ENCODE measurements around the gene DMD. TPM values are rescaled to one million over a fixed set of nuclear protein-coding genes. Genes with fewer than 3 reads are reported as not detected.

Gene DMD
- total RNA-seq, 1 donor from 2014 or later, result 22.2 TPM

DNA sequence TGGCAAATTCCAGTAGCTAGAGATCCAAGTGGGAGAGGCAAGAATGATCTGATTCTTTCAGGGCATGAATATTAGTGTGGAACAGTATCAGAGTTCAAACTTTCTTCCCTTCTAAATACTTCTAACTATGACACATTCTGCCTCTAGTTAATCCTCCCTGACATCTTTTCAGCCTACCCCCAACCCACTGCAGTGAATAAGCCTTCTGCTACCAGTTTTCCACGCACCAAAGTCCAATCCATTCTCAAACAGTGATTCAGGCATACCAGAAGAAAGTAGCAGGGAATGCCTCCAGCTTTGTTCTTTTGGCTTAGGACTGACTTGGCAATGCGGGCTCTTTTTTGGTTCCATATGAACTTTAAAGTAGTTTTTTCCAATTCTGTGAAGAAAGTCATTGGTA lies 1984.1 kb downstream of the DMD start:
- Histone ChIP-seq H3K9ac (ENCODE audit: low read length) (peak overlapping the region; percentile 23), H4K20me1 (ENCODE audit: insufficient read depth, low read length) (no peaks in the 10 kb centered on the region), H3K36me3 (ENCODE audit: insufficient read depth, low read length) (no peaks in the 10 kb centered on the region), H3K4me1 (ENCODE audit: insufficient read depth, low read length) (peaks cover 9% of the 10 kb centered on the region), H3K27me3 (ENCODE audit: insufficient read depth, low read length) (no peaks in the 10 kb centered on the region), H3K27ac (ENCODE audit: low read depth, low read length) (peak overlapping the region; percentile 53), H3K4me3 (ENCODE audit: insufficient read depth, low read depth, low read length) (no peak overlapping the region), H3K9me3 (ENCODE audit: insufficient read depth, low read depth, low read length) (no peaks in the 10 kb centered on the region), H3K4me2 (ENCODE audit: low read length) (peak overlapping the region; percentile 33), H2AFZ (ENCODE audit: low read depth, low read length) (no peak overlapping the region), H3K79me2 (ENCODE audit: insufficient read depth, low read length) (no peaks in the 10 kb centered on the region)
- H3K4me3 Mint-ChIP-seq (ENCODE audit: unreplicated experiment), result no peak overlapping the region
- DNase-seq (ENCODE audit: low read depth), result peak; percentile 85
- FAIRE-seq, result peak; percentile 95
- no peaks in the 10 kb centered on the region for H3K9me3 Mint-ChIP-seq (ENCODE audit: unreplicated experiment)
- TF ChIP-seq, protein P1, sequence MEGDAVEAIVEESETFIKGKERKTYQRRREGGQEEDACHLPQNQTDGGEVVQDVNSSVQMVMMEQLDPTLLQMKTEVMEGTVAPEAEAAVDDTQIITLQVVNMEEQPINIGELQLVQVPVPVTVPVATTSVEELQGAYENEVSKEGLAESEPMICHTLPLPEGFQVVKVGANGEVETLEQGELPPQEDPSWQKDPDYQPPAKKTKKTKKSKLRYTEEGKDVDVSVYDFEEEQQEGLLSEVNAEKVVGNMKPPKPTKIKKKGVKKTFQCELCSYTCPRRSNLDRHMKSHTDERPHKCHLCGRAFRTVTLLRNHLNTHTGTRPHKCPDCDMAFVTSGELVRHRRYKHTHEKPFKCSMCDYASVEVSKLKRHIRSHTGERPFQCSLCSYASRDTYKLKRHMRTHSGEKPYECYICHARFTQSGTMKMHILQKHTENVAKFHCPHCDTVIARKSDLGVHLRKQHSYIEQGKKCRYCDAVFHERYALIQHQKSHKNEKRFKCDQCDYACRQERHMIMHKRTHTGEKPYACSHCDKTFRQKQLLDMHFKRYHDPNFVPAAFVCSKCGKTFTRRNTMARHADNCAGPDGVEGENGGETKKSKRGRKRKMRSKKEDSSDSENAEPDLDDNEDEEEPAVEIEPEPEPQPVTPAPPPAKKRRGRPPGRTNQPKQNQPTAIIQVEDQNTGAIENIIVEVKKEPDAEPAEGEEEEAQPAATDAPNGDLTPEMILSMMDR (IDR thresholded peaks at IDR 0.05; ENCODE audit: insufficient read depth, low read depth, low read length), result no peak
- TF ChIP-seq EZH2 (IDR thresholded peaks at IDR 0.05; ENCODE audit: insufficient read depth, low read length), result no peak
- no peaks in the 10 kb centered on the region for H3K36me3 Mint-ChIP-seq (ENCODE audit: low read depth, unreplicated experiment)
- H3K27ac Mint-ChIP-seq (ENCODE audit: unreplicated experiment), result peak overlapping the region; percentile 96
- H3K27me3 Mint-ChIP-seq (ENCODE audit: low read depth, unreplicated experiment), result no peaks in the 10 kb centered on the region
- peaks cover 19% of the 10 kb centered on the region for H3K4me1 Mint-ChIP-seq (ENCODE audit: low read depth, unreplicated experiment)

DNA sequence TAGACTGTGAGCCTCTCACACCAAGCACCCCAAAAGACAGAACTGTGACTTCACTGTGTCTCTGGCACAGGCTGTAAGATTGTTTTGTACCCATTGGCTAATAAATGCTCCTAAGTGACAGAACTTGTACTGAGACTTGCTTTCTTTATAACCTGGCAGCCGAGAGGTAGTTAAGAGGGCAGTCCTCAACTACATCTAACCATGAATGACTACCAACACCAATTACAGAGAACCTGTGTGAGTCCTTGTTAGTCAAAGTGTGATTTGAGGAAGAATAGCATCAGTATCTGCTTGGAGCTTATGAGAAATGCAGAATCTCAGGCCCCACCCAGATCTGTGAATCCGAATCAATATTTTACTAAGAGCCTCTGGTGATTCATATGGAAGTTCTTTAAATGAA lies 1985.5 kb downstream of the DMD start:
- TF ChIP-seq, protein P1 (IDR thresholded peaks at IDR 0.05; ENCODE audit: insufficient read depth, low read depth, low read length), result no peak
- TF ChIP-seq EZH2 (IDR thresholded peaks at IDR 0.05; ENCODE audit: insufficient read depth, low read length), result no peak
- Histone ChIP-seq H3K9ac (ENCODE audit: low read length) (no peak overlapping the region), H3K4me1 (ENCODE audit: insufficient read depth, low read length) (peaks cover 9% of the 10 kb centered on the region), H3K79me2 (ENCODE audit: insufficient read depth, low read length) (no peaks in the 10 kb centered on the region), H3K4me2 (ENCODE audit: low read length) (no peak overlapping the region), H2AFZ (ENCODE audit: low read depth, low read length) (no peak overlapping the region), H3K36me3 (ENCODE audit: insufficient read depth, low read length) (no peaks in the 10 kb centered on the region), H3K27ac (ENCODE audit: low read depth, low read length) (no peak overlapping the region), H4K20me1 (ENCODE audit: insufficient read depth, low read length) (no peaks in the 10 kb centered on the region), H3K4me3 (ENCODE audit: insufficient read depth, low read depth, low read length) (no peak overlapping the region), H3K9me3 (ENCODE audit: insufficient read depth, low read depth, low read length) (no peaks in the 10 kb centered on the region), H3K27me3 (ENCODE audit: insufficient read depth, low read length) (no peaks in the 10 kb centered on the region)
- no peak overlapping the region for H3K27ac Mint-ChIP-seq (ENCODE audit: unreplicated experiment)
- FAIRE-seq, result no peak
- no peaks in the 10 kb centered on the region for H3K36me3 Mint-ChIP-seq (ENCODE audit: low read depth, unreplicated experiment)
- no peaks in the 10 kb centered on the region for H3K27me3 Mint-ChIP-seq (ENCODE audit: low read depth, unreplicated experiment)
- peaks cover 19% of the 10 kb centered on the region for H3K4me1 Mint-ChIP-seq (ENCODE audit: low read depth, unreplicated experiment)
- DNase-seq (ENCODE audit: low read depth), result no peak
- H3K9me3 Mint-ChIP-seq (ENCODE audit: unreplicated experiment), result no peaks in the 10 kb centered on the region
- no peak overlapping the region for H3K4me3 Mint-ChIP-seq (ENCODE audit: unreplicated experiment)

DNA sequence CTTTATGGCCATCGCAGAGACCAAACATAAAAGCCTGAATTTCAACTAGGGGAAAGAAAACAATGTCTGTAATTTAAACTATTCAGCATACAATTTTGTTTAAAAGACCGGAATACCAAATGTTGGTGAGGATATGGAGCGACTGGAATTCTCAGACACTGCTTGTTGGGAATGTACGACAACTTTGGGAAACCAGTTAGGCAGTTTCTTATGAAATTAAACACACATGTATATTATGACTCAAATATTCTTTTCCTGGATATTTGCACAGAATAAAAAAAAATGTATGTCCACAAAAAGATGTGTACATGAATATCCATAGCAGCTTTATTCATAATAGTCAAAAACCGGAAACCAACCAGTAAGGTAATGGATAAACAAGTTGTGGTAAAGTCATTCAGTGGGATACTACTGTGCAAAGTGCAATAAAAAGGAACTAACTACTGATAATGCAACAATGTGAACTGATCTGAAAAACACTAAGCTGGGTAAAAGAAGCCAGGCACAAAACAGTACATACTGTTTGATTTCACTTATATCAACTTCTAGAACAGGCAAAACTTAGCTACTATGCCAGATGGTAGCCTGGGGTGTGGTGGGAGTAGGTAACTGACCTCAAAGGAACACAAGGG lies 1986.9 kb downstream of the DMD start:
- H3K36me3 Mint-ChIP-seq (ENCODE audit: low read depth, unreplicated experiment), result no peaks in the 10 kb centered on the region

More for the DNA sequence above, 1986.9 kb downstream of the DMD start:
- Mint-ChIP-seq H3K27me3 (ENCODE audit: low read depth, unreplicated experiment) (no peaks in the 10 kb centered on the region), H3K9me3 (ENCODE audit: unreplicated experiment) (no peaks in the 10 kb centered on the region), H3K4me3 (ENCODE audit: unreplicated experiment) (no peak overlapping the region), H3K27ac (ENCODE audit: unreplicated experiment) (peak overlapping the region; percentile 91), H3K4me1 (ENCODE audit: low read depth, unreplicated experiment) (peaks cover 19% of the 10 kb centered on the region)
- Histone ChIP-seq H2AFZ (ENCODE audit: low read depth, low read length) (no peak overlapping the region), H4K20me1 (ENCODE audit: insufficient read depth, low read length) (no peaks in the 10 kb centered on the region), H3K79me2 (ENCODE audit: insufficient read depth, low read length) (no peaks in the 10 kb centered on the region), H3K9ac (ENCODE audit: low read length) (no peak overlapping the region), H3K27me3 (ENCODE audit: insufficient read depth, low read length) (no peaks in the 10 kb centered on the region), H3K4me2 (ENCODE audit: low read length) (peak overlapping the region; percentile 50), H3K4me1 (ENCODE audit: insufficient read depth, low read length) (peaks cover 13% of the 10 kb centered on the region), H3K9me3 (ENCODE audit: insufficient read depth, low read depth, low read length) (no peaks in the 10 kb centered on the region), H3K4me3 (ENCODE audit: insufficient read depth, low read depth, low read length) (no peak overlapping the region), H3K27ac (ENCODE audit: low read depth, low read length) (peak overlapping the region; percentile 60), H3K36me3 (ENCODE audit: insufficient read depth, low read length) (no peaks in the 10 kb centered on the region)
- DNase-seq (ENCODE audit: low read depth), result peak; percentile 8
- TF ChIP-seq EZH2 (IDR thresholded peaks at IDR 0.05; ENCODE audit: insufficient read depth, low read length), result no peak
- TF ChIP-seq, protein P1 (IDR thresholded peaks at IDR 0.05; ENCODE audit: insufficient read depth, low read depth, low read length), result no peak
- FAIRE-seq, result peak; percentile 50

Measured in astrocyte (in vitro differentiated cells and primary cell).